NT2/D1 (cell line): Measurements from ENCODE around the gene CDC14B.
"Not testable (repeated sequence)": the region's sequence is repeated elsewhere in the genome, so short reads cannot be mapped to it uniquely, and the experiment has no call there.

Experiments used
- DNase-seq: peaks from one replicate; pipeline ENCODE4 v3.0.0-alpha.2; 2011; ENCODE audit warnings: low read depth, low spot score
- H3K27me3 ChIP-seq: 2 replicates; pipeline ENCODE4 v1.6.0; 2011; ENCODE audit warnings: mild to moderate bottlenecking; ENCODE audit not compliant: insufficient read length, insufficient read depth
- H3K36me3 ChIP-seq: 2 replicates; pipeline ENCODE4 v1.6.1; 2011; ENCODE audit warnings: mild to moderate bottlenecking, low read length, mixed read lengths; ENCODE audit not compliant: insufficient read depth, insufficient read length
- H3K4me1 ChIP-seq: 2 replicates; pipeline ENCODE4 v1.5.1; 2011; ENCODE audit not compliant: insufficient read depth, insufficient read length
- H3K4me3 ChIP-seq: 2 replicates; pipeline ENCODE4 v1.5.1; 2011; ENCODE audit warnings: low read depth; ENCODE audit not compliant: insufficient read length
- H3K9ac ChIP-seq: 2 replicates; pipeline ENCODE4 v1.6.0; 2011; ENCODE audit warnings: low read depth; ENCODE audit not compliant: insufficient read length
- H3K9me3 ChIP-seq: 2 replicates; pipeline ENCODE4 v1.5.1; 2011; ENCODE audit warnings: mild to moderate bottlenecking, low read length; ENCODE audit not compliant: insufficient read depth
- SUZ12 ChIP-seq: IDR thresholded peaks from 2 replicates; pipeline ENCODE4 v1.6.1; 2011; ENCODE audit not compliant: insufficient read length, insufficient read depth; ENCODE audit errors: extremely low read depth
- YY1 ChIP-seq: IDR thresholded peaks from 2 replicates; pipeline ENCODE4 v1.6.1; 2011; ENCODE audit not compliant: insufficient read length, insufficient read depth
- ZNF274 ChIP-seq: IDR thresholded peaks from 2 replicates; pipeline ENCODE4 v1.6.1; 2011; ENCODE audit warnings: mild to moderate bottlenecking, low read depth, low read length

Gene CDC14B

DNA sequence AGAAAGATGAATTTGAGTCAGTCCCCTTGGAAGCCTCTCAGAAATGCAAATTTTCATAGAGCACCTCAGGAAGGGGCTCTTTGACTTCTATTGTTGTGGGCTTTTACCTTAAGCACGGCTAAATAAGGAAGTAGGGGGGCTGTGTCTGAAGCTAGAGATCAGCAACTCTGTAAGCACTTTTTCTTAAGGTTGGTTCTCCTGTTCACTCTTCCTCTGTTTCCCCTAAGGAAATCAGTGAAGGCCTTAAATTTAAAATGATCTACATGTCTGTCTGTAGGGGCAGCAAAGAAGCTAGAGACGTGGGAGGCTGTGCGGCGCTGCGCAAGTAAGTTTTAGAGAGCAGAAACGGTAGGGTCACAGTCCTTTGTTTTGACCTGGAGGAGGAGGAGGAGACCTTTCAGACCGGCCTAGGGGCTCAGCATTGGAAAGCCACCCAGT, 1.2 kb upstream of the CDC14B start:
- peak; percentile 76 for DNase-seq
- Histone ChIP-seq H3K4me3 (peak overlapping the region; percentile 66), H3K36me3 (no peaks in the 10 kb centered on the region), H3K4me1 (peaks cover 6% of the 10 kb centered on the region), H3K9me3 (no peaks in the 10 kb centered on the region), H3K9ac (no peak overlapping the region), H3K27me3 (peaks cover 25% of the 10 kb centered on the region)
- TF ChIP-seq ZNF274 (no peak), SUZ12 (no peak), YY1 (no peak)

DNA sequence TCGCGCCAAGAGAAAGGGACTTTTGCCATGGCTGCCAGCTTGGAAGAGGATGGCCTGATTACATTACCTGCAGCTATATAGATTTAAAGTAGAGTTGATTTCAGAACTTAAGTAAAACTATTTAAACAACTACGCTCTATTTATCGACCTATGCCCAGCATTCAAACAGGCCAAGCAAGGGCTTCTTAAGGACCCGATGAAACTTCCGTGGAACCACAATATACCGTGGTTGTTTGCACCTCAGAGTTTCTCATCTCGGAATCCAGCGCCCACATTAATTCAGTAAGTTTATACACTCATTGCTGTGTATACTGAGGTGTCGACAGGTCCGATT, 505 bp upstream of the CDC14B start:
- peaks cover 6% of the 10 kb centered on the region for H3K4me1 ChIP-seq
- no peak for DNase-seq
- TF ChIP-seq SUZ12 (no peak), YY1 (no peak), ZNF274 (no peak)
- H3K4me3 ChIP-seq, result peak overlapping the region; percentile 66
- no peaks in the 10 kb centered on the region for H3K36me3 ChIP-seq
- H3K9ac ChIP-seq, result peak overlapping the region; percentile 14
- peaks cover 25% of the 10 kb centered on the region for H3K27me3 ChIP-seq
- H3K9me3 ChIP-seq, result no peaks in the 10 kb centered on the region

DNA sequence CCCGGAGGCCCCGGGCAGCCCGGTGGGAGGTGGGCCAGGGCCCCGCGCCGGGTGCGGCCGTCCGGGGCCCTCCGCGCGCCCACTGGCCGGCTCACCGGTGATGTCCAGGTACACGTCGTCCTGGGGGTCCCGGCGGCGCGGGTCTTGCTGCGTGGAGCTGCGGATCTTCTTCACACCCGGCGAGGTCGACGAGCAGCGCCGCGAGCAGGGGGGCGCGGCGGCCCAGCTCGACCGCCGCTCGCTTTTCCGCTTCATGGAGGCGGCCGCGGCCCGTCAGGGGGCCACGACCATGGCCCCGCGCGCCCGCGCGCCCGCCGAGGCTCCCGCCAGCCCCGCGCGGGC, 548 bp downstream of the CDC14B start:
- H3K27me3 ChIP-seq, result peaks cover 25% of the 10 kb centered on the region
- H3K36me3 ChIP-seq, result no peaks in the 10 kb centered on the region
- no peak for TF ChIP-seq YY1
- TF ChIP-seq ZNF274, result no peak
- no peak for TF ChIP-seq SUZ12
- no peak for DNase-seq
- no peaks in the 10 kb centered on the region for H3K9me3 ChIP-seq
- H3K4me3 ChIP-seq, result peak overlapping the region; percentile 66
- peak overlapping the region; percentile 83 for H3K9ac ChIP-seq
- H3K4me1 ChIP-seq, result peaks cover 6% of the 10 kb centered on the region

DNA sequence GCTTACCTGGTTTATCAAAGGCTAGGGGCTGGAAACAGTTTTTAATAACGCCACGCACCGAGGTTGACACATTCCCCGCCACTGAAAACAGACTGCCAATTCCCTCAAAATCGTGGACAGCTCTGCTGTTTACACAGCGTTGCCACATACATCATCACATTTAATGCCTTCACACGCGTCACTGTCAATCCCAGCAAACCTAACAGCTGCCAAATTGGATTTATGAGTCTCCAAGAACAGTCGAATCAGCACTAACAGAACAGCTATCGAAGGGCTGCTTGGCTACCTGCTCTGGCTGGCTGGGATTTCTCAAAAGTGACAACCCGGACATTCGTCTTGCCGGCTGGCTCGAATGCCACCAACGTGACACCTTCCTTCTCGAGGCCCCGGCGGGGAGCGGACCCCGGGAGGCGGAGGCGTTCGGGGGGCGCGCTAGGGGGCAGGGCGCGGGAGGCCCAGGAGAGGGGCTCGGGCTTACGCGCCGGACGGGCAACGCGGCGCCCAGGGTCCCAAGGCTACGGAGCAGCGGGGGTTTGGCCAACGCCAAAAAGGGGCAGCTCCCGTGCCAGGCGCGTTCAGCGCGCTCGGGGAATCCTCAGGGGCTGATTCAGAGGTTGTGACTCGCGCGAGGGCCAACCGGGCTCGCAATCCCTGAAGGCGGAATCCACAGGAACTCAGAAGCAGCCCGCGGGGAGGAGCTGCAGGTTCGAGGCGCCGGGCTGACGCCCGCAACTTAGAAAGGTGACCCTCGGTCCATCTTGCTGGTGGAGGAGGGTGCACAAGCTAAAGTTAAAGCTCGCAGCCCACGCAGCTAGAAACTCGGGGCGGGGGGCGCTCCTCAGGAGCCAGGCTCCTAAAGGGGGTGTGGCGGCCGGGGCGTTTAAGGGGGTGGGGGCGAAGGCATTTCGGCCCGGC, 1.2 kb downstream of the CDC14B start:
- no peak for DNase-seq
- Histone ChIP-seq H3K9me3 (no peaks in the 10 kb centered on the region), H3K27me3 (peaks cover 25% of the 10 kb centered on the region), H3K36me3 (no peaks in the 10 kb centered on the region), H3K9ac (peak overlapping the region; percentile 83), H3K4me1 (peaks cover 6% of the 10 kb centered on the region), H3K4me3 (peak overlapping the region; percentile 66)
- TF ChIP-seq YY1, result no peak
- no peak for TF ChIP-seq SUZ12
- TF ChIP-seq ZNF274, result no peak

DNA sequence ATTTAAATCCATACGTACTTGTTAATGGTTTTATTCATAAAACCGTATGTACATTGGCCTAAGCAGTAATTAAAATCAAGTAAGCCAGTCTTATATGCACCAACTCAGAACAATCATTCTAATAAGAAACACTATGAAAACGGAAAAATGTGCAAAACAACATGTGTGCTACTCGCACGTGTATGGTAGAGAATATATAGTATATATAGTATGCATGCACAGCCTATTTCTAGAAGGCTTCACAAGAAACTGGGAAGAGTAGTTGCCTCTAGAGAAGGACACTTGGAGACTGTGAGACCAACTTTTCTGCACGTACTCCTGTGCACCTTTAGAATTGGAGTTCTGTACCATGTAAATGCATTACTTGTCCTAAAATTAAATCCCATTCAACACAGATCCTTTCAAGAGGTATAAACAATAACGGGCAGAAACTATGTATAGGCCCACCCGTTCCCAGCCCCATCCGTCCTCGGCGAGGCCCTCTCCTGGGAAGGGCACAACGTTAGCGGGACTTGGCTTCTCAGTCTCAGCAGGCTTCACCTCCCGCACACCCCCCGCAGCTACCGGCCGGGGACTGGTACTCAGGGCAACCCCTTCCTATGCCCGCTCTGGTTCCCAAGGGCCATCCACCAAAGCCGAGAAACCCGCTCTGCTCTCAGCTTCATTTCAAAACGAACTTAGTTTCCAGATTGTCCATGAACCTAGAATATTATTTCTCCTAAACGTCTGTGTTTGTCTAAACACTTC, 2.0 kb downstream of the CDC14B start:
- peak overlapping the region; percentile 83 for H3K9ac ChIP-seq
- H3K4me3 ChIP-seq, result peak overlapping the region; percentile 66
- no peak for DNase-seq
- no peak for TF ChIP-seq YY1
- no peak for TF ChIP-seq ZNF274
- no peak for TF ChIP-seq SUZ12
- H3K9me3 ChIP-seq, result no peaks in the 10 kb centered on the region
- peaks cover 25% of the 10 kb centered on the region for H3K27me3 ChIP-seq
- no peaks in the 10 kb centered on the region for H3K36me3 ChIP-seq
- H3K4me1 ChIP-seq, result peaks cover 6% of the 10 kb centered on the region

DNA sequence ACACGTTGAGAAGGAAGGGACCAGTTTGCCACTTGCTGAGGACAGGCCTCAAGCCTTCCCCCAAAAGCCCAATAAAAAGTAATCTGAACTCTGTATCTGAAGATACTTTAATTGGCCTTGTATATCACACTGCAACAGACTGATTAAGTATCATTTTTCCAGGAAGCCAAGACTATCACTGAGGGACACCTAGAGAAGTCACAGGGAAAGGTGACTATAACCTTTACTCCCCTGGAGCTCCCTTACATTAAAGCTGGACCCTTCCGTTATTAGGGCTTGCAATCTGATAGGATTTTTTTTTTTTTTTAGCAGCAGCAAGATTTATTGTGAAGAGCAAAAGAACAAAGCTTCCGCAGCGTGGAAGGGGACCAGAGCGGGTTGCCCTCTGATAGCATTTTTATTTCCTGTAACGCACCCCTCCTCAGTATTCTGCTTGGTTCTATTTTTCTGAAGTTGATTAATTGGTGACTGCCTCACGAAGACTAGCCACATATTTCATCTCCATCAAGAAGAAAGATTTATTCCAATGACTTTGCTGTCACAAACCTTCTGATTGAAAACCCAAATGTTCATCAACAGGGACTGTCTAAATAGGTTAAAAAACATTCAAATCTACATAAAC, 2.7 kb downstream of the CDC14B start:
- TF ChIP-seq SUZ12, result no peak
- no peak for TF ChIP-seq YY1
- TF ChIP-seq ZNF274, result no peak
- Histone ChIP-seq H3K36me3 (no peaks in the 10 kb centered on the region), H3K4me3 (no peak overlapping the region), H3K9ac (no peak overlapping the region), H3K4me1 (peaks cover 8% of the 10 kb centered on the region), H3K9me3 (no peaks in the 10 kb centered on the region), H3K27me3 (peaks cover 25% of the 10 kb centered on the region)
- no peak for DNase-seq

DNA sequence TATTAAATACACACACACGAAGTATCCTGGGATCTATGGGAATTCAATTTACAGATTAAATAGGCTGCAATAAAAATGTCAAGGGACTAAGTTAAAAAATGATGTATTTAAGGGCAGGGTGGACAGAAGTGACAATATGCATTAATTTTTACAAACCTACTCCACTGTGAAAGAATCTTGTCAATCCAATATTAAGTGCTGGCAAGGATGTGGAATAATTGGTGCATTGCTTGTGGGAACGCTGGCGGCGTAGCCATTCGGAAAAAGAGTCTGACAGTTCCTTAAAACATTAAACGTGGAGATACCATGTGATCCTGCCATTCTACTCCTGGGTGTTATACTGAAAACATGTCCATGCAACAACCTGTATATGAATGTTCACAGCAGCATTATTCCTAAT, 4.2 kb downstream of the CDC14B start:
- H3K9me3 ChIP-seq, result no peaks in the 10 kb centered on the region
- no peaks in the 10 kb centered on the region for H3K36me3 ChIP-seq
- TF ChIP-seq SUZ12 (no peak), YY1 (no peak), ZNF274 (no peak)
- H3K9ac ChIP-seq, result no peak overlapping the region
- H3K27me3 ChIP-seq, result peaks cover 25% of the 10 kb centered on the region
- peaks cover 8% of the 10 kb centered on the region for H3K4me1 ChIP-seq
- no peak for DNase-seq
- H3K4me3 ChIP-seq, result no peak overlapping the region

DNA sequence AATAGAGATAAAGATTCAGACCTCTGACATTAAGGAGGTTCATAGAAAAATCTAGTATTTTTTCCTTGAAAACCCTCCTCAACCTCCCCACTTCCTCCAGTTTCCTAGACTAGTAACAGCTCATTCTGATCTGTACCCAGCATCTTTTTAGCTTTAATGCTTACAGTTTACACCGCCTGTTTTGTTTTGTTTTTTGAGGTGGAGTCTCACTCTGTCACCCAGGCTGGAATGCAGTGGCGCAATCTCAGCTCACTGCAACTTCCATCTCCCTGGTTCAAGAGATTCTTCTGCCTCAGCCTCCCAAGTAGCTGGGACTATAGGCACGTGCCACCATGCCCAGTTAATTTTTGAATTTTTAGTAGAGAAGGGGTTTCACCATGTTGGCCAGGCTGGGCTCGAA, 5.0 kb downstream of the CDC14B start:
- H3K27me3 ChIP-seq, result peaks cover 25% of the 10 kb centered on the region
- H3K4me1 ChIP-seq, H3K9me3 ChIP-seq, H3K4me3 ChIP-seq, H3K36me3 ChIP-seq, DNase-seq, H3K9ac ChIP-seq: not testable (repeated sequence)
